Heart left ventricle (tissue), 13 donors: ENCODE data around the gene TEKT4.

Source experiments
- POLR2A ChIP-seq, 2 donors: fragments of 450-650 bp; IDR thresholded peaks; one replicate each; pipeline ENCODE4 v1.6.1; 2017; ENCODE audit warnings: antibody characterized with exemption in 2 of 2, mild to moderate bottlenecking in 2 of 2, moderate library complexity in 2 of 2
- TF ChIP-seq, protein P1 (sequence below), 12 donors: fragments of 200-600 bp; sonication (generic) in 4 of 12; IDR thresholded peaks; one replicate each; pipeline versions ENCODE4 v1.5.0 to v1.8.0; 2018 to 2022; ENCODE audit warnings: antibody characterized with exemption in 12 of 12, mild to moderate bottlenecking in 5 of 12
- donor health status: ischemic (EF 13 %, LVEDD 7.1; RV severe dilation, severe dysfunction).
- donor health status: DM: no; HTN: yes; CAD: no.
- donor health status: DM: no; HTN: no; CAD: no.
- donor health status: ischemic (EF 25% LVEDD 6.9; RV normal size, moderate dysfunction).
- donor health status: ischemic (EF 25% LVEDD 5.7; RV mildly dilated, moderate dysfunction).
- donor health status: ischemic (EF 35%, LVEDD 5.7; RV mildly dilated, moderate dysfunction).
- donor health status: nonischemic (EF 11% LVEDD 7.7; RV severe dilation, severe dysfunction).
- donor health status: DM: yes; HTN: yes; CAD: no.
- donor health status: PGD.
- donor health status: ischemic (EF 29% LVEDD 5.4; RV normal size, mild dysfunction).
- donor health status: nonischemic (EF 23%, LVEDD 6.1; RV moderate dilation, normal function).

DNA sequence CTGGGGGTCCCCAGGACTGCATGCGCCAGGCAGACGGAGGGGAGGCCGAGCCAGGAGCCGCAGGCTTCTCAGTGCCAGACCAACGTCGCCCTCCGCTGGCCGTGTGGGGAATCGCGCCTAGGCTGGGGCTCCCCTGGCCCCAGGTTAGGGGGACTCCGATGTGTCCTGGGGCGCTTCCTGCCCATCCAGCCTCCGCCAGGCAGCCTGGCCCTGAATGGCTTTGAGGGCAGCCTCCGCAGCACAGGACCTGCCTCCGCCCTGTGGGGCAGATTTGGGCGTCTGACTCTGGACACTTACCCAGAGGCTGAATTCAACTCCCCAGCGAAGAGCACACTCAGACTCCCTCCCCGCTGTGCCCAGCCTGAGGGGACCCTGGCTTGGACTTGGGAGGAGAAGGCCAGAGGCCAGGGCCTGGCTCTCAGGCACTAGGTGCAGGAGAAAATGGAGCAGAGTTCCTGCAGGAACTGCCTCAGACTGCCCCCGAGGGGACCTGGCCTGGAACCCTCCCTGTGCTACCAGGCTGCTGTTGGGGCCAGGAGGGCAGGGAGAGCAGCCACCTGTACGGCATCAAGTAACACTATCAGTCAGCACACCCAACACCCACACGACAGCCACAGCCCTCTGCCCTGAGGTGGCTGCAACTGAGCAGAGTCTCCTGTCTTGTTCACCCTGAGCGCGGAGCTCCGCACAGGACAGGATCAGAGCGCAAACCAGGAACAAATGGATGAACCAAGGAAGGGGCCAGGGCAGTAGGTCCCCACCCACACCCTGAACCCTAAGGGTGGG lies 597 bp upstream of the TEKT4 start:
- no peak for TF ChIP-seq POLR2A (IDR thresholded peaks at IDR 0.05)
- TF ChIP-seq, protein P1, sequence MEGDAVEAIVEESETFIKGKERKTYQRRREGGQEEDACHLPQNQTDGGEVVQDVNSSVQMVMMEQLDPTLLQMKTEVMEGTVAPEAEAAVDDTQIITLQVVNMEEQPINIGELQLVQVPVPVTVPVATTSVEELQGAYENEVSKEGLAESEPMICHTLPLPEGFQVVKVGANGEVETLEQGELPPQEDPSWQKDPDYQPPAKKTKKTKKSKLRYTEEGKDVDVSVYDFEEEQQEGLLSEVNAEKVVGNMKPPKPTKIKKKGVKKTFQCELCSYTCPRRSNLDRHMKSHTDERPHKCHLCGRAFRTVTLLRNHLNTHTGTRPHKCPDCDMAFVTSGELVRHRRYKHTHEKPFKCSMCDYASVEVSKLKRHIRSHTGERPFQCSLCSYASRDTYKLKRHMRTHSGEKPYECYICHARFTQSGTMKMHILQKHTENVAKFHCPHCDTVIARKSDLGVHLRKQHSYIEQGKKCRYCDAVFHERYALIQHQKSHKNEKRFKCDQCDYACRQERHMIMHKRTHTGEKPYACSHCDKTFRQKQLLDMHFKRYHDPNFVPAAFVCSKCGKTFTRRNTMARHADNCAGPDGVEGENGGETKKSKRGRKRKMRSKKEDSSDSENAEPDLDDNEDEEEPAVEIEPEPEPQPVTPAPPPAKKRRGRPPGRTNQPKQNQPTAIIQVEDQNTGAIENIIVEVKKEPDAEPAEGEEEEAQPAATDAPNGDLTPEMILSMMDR (IDR thresholded peaks at IDR 0.05): peak in 9 of 12 donors; percentile 5 to 36 (median 18)
